HG02763 (cell line): ENCODE measurements around the gene DNAJC25.
"Not testable (repeated sequence)": the region's sequence is repeated elsewhere in the genome, so short reads cannot be mapped to it uniquely, and the experiment has no call there.

Experiments used
- ATAC-seq: cut with Tn5 transposase; IDR thresholded peaks from one replicate; pipeline ENCODE4 v1.9.1; 2021; ENCODE audit warnings: mild to moderate bottlenecking, moderate library complexity; ENCODE audit not compliant: unreplicated experiment

DNAJC25 gene

DNA sequence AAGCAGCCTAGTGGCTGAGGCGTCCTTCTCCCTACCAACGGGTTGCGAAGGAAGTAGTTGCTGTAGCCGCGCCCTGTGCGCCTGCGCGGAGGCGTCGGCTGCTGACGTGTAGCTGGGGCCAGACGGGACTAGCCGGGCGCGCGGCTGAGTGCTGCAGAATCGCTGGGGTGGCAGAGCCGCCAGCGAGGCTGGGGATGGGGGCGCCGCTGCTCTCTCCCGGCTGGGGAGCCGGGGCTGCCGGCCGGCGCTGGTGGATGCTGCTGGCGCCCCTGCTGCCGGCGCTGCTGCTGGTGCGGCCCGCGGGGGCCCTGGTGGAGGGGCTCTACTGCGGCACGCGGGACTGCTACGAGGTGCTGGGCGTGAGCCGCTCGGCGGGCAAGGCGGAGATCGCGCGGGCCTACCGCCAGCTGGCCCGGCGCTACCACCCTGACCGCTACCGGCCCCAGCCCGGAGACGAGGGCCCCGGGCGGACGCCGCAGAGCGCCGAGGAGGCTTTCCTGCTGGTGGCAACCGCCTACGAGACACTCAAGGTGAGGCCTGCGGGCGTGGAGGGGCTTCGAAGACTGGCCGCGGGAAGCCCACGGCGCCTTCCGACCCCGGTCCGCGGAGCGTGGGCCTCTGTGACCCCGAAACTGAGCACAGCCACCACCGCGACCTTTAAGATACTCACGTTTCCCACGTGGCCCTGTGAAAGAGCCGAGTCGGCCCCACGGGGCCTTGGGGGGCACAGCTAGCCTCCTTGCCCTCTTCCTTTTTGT lies at the start of gene DNAJC25:
TSS of gene DNAJC25 (plus strand) at position 121 of the 758 bp plus-strand sequence. CDS start at position 195, 74 bp downstream.
- peak; percentile 94 for ATAC-seq

DNA sequence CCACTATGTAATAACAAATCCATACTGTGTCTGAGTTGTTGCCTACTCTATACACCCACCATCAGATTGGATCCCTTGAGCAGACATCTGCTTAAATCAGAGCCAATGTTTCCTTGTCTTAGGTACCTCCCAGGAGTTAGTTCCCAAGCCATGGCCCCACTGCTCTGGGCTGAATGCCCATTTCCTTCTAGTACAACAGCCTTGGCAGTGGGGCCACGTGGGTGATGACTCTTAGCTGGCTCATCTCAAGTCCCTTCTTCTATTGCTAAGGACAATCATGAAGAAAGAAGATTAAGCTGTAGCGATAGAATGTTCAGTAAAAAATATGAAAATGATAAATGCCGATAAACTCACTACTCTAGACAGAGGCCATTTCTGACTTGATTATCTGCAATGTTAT lies 48.2 kb upstream of the DNAJC25 start:
- ATAC-seq = no peak

DNA sequence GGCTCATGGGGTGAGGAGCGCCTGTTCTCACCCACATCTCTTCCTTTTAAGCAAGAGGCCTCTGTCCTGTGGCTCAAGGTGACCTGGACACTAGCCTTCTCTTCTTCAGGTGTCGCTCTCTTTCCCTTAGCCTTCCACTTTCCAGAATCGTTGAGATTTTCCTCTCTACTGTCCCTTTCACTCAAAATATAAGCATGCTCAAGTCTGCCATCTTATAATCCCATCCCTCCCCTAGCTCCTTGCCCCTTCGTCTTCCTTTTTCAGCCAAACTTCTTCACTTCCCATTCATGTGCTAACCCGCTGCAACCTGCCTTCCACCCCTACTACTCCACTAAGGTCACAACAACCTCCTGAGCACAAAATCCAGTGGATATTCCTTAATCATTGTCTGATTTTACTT lies 44.8 kb upstream of the DNAJC25 start:
- ATAC-seq = no peak

DNA sequence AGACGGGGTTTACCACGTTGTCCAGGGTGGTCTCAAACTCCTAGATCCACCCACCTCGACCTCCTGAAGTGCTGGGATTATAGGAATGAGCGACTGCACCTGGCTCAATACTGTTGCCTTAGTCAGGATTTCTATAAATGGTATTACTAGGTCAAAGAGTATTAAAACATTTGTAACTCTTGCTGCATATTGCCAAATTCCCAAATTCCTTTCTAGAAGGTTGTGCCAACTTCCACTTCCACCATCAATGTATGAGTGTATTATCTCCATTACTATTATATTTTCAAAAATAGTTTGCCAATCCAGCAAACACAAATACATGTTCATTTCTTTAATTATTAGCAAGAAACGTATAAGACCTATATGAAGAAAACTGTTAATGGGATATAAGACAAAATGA lies 42.3 kb upstream of the DNAJC25 start:
- no peak for ATAC-seq

DNA sequence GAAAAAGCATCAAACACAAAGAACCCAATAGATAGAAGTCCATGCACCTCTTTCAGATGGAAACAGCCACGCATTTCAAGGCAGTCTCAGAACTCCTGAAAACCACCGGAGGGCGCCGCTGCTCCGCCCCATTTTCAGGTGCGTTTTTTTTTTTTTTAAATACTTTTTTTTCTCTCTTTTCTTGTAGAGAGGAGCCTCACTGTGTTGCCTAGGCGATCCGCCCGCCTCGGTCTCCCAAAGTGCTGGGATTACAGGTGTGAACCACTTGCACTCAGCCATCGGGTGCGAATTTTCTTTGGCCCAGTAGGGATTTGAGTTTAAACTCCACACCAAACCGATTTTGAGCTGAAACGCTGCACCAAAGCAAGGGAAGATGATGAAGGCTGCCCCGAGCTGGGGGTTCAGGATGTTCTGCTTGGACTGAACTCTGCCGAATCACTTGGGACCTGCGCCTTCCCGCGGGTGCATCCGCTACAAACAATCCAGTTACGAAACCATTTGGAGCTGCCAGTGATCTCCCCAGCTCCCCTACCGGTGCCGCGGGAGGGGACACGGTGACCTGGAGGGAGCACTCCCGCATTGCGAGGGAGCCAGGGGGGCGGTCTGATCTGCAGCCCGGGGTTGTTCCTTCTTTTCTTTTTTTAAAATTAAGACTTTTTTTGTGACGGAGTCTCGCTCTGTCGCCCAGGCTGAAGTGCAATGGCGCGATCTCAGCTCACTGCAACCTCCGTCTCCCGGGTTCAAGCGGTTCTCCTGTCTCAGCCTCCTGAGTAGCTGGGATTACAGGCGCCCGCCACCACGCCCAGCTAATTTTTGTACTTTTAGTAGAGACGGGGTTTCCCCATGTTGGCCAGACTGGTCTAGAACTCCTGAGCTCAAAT lies 33.0 kb upstream of the DNAJC25 start:
- no peak for ATAC-seq

DNA sequence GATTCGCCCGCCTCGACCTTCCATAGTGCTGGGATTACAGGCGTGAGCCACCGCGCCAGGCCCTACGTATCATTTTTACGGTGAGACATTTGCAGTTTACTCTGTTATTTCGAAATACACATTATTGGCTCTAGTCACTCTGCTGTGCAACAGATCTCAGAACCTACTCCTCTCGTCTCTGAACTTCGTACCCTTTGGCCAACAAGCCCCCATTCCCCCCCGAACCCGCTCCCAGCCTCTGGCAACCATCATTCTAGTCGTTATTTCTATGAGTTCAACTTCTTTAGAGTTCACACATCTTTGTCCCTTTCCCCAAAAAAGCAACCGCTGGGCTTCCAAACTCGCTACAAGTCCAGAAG lies 32.4 kb upstream of the DNAJC25 start:
- ATAC-seq = no peak

DNA sequence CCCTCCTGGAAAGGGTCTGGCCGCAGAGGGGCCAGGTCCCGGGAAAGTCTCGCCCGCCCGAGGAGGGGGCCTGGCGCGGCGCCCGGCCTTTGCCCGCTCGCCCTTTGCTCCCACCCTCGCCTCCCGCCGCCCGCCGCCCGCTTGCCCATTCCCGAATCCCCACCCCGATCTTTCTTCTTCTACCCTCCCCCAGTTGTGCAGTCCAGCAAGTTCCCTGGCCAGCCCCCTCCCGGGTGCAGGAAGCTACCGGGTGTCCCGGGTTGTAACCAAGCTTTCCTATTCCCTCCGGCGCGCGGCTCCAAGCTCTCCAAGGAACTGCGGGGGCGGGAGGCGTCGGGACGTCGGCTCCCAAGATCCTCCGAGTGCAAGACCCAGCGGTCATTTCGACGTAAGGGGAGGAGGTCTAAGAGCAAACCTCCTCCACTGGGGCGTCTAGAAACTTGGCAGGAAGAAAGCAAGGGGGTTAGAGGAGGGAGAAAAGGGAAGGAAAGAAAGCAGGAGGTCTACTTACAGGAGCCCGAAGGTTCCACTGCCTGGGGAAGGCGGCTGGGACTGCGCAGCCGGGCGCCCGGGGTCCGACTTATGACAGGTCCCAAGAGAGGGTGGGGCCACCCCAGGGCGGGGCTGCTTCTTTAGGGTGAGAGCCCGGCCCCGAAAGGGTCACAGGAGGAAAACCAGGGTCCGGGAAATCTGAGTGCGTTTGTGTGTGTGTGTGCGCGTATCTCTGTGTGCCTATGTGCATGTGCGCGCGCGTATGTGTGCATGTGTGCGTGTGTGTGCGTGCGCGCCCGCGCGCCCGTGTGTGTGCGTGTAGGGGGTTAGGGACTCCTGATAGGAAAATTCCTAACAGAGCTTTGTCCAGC lies 31.8 kb upstream of the DNAJC25 start, which contains the start of gene PTGR1:
TSS of gene PTGR1 (minus strand) at position 556 of the 863 bp plus-strand sequence. CDS start 2,225 bp downstream, outside the sequence.
- ATAC-seq = no peak

DNA sequence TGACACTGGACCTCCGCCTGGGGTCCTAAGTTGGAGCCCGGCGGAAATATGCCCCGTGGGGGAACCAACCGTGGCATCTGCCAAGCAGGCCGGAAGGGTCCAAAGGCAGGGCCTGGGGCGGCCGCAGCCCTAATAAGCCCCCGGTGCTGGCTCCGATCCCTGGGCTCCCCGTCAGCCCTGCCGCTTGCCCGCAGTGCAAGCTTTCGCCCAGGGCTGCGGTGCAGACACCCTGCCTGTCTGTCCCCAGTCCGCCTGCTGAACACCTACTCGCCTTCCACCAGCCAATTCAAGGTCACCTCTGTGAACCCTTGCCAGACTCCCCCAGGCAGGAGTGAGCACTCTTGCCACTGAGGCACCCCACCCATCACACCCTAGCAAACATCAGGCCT lies 31.2 kb upstream of the DNAJC25 start:
- no peak for ATAC-seq

DNA sequence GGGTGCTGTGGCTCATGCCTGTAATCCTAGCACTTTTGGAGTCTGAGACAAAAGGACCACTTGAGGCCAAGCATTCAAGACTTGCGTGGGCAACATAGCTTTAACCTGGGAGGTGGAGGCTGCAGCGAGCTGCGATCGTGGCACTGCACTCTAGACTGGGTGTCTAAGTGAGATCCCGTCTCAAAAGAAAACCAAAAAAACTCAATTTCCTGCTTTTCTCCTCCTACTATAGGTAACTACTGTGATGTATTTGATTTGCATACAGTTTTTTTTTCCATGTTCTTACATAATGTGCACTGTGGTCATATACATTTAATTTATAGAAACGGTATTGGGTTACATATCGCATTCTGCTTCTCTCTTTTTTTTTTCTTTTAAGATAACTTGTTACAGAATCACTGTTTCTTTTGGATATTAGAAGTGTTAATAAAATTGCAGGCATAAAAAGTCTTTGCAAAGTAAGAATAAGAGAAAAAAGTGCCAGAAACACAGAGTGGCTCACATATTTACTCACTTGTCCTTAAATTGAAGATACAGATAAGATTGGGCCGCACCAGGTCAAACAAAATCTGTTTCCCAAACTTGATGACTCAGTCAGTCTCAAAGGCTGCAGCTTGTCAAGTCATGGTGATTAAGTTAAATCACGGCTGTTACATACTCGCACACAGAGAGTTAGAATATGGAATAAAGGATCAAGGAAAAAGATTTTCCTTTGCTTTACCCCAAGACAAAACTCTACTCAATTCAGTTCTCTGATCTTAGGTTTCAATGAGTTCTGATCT lies 29.7 kb upstream of the DNAJC25 start:
- ATAC-seq = no peak

DNA sequence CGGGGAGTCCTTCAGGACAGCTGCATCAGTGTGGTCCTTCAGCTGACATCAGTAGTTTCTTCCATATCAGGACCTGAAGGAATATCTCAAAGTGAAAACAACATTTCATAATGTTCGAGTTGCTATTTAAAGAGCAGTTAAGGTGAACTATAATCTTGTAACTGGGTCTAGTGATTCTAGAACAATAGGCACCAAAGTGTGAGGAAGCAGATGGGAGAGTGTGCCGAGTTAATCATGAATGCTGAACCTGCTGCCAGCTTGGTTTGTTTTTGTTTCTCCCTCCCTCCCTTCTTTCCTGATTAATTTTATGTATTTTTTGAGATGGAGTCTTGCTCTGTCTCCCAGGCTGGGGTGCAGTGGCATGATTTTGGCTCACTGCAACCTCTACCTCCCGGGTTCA lies 28.1 kb upstream of the DNAJC25 start:
- ATAC-seq = no peak

DNA sequence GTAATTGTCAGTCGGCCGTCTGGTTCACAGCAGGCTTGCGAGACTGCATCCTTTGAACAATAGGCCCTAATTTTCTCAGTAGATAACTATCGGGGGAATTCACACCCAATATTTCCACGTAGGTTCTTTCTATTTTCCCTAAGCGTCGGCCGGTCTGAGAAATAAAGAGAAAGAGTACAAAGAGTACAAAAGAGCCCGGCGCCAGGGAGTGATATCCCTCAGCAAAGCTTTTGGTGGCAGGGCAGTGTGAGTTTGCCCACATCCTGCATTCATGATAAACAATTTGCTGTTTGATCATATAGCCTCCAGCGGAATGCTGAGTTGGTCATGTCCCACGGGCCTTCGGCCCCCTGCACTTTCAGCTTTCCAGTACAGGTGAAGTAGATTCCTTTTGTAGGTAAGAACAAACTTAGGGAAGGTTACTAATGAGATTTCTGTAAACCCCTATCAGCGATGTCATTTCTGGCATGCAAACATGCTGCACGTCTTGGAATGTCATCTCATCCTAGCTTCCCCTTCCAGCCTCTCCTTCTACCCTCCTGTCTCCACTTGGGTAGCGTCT lies 27.0 kb upstream of the DNAJC25 start:
- no peak for ATAC-seq

DNA sequence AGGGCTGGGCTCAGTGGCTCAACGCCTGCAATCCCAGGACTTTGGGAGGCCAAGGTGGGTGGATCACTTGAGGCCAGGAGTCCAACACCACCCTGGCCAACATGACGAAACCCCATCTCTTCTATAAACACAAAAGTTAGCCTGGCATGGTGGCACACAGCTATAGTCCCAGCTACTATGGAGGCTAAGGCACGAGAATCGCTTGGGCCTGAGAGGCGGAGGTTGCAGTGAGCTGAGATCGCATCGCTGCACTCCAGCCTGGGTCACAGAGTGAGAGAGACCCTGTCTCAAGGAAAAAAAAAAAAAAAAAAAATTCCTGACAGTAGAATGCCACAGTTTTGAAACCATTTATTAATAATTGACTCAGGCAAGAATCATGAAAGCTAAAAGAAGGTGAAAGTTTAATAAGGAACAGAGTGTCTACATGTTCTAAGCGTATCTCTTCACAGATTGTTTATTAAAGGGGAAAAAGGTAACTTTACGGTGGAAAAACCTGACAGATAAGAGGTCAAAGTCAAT lies 26.0 kb upstream of the DNAJC25 start:
- no peak for ATAC-seq

DNA sequence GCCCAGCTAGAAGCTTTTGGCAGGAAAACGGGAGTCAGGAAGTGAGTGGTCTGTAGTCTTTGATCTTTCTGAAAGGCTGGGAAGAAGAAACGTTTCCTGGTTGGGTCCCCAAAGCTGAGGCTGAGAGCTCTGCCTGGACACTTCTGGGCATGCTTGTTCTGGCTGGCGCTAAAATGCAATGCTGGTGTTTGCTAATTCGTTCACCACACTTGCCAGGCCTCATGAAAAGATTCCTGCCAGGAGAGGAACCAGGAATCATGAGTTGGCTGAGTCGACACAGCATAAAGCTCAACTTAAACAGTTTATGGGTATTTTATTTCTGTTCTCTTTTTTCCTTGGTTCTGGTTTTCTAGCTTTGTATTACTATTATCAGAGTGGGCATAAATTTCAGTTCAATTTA lies 21.0 kb upstream of the DNAJC25 start:
- ATAC-seq = no peak

DNA sequence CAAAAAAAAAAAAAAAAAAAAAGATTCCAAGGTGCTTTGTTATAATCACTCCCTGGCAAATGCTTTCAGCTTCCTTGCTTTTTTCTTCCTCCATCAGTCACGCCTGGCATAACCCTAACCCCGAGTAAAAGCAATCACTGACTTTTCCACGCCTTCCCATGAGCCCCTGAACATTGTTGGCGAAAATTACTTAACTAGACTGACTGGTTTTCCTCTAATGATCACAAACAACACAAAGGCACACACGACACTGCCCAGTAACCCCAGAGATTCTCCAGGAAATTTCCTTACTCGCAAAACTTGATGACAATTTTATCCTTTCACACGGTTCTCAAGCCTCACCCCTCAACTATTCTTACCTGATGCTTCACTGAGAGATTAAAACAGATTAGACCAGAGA lies 20.3 kb upstream of the DNAJC25 start:
- ATAC-seq = no peak

DNA sequence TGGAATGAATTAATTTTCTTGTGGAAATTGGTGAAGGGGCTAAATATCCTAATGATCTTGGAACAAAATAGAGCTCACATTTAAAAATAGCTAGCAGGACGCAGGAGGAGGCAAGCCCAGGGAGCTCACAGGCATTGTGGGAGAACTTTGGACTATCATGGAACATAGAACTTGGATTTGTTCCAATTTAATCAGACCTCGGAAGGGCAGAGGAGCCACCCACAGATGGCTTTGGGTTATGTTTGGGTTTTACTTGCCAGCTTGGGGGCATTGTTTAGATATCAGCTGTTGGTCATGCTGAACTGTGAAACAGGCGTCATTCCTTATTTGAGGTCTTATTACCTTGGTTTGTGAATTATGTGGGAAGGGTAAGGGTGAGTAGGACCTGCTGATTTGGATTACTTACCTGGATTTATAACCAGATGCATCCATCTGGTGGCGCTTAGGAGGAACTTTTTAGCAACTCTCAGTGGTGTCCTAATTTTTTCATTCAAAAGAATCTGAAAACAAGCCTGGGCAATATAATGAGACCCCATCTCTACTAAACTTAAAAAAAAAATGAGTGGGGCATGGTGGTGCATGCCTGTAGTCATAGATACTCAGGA lies 17.6 kb upstream of the DNAJC25 start:
- ATAC-seq = no peak

DNA sequence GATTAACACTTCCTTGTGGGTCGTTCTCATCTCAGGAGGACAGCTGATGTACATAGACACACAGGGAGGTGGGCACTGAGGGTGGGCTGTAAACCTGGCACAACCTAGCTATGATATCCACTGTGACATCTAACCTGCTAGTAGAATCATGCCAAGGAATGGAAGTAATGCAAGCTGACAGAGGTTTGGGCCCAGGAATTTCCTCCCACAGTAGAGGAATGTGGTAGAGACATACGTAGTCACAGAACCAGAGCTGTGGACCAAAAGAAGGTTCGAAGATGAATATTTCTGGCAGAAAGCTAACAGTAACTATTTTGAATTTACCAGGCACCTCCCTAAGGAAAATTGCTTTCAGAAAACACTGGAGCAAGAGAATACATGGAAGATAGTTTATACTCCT lies 15.2 kb upstream of the DNAJC25 start:
- no peak for ATAC-seq

DNA sequence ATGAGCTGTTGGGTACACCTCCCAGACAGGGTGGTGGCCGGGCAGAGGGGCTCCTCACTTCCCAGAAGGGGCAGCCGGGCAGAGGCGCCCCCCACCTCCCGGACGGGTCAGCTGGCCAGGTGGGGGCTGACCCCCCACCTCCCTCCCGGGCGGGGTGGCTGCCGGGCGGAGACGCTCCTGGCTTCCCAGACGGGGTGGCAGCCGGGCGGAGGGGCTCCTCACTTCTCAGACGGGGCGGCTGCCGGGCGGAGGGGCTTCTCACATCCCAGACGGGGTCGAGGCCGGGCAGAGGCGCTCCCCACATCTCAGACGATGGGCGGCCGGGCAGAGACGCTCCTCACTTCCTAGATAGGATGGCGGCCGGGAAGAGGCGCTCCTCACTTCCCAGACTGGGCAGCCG lies 13.8 kb upstream of the DNAJC25 start:
- not testable (repeated sequence) for ATAC-seq

DNA sequence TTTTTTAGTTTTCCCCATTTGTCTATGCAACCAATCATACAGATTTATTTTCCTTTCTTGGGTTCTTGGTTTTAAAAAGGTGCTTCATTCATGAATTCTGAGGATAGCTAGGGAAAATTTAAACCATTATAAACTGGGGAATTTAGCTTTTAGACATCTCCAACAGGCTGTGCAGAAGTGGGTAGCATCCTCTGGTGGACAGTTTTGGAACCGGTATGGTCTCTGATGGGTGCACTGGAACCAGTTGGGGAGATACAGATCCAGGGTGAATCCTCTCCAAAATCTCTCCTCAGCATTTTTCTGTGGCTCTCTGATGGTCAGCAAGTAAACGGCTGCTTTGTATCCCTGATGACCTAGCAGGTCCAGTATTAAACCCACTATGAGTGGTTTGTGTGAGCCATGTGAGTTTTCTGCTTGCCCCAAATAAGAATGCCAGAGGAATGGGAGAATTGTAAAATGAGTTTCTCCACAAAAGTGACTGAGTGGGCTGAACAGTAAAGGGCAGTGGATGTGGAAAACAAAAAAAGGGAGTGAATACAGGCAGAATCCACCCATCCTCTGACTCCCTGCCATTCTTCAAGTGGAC lies 9.1 kb upstream of the DNAJC25 start:
- ATAC-seq = no peak

DNA sequence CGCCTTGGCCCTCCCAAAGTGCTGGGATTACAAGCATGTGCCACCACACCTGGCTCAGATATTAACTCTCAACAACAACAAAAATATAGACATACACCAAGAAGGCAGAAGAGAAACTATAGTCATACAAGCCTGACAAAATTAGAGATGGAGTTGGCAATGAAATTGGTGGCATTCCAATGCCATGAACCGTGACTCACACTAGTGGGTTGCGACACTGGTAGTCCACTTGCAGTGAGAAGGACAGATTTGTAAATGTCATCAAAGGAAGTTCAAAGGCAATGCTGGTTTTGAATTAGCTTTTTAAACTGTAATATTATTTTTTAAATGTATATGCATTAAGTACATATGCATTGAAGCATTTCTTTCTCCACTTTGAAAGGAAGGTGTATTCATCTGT lies 8.5 kb upstream of the DNAJC25 start:
- no peak for ATAC-seq
